HG03565 (cell line): ENCODE data around the gene VIL1.

Source experiments
- ATAC-seq: cut with Tn5 transposase; IDR thresholded peaks from one replicate; pipeline ENCODE4 v1.9.1; 2021; ENCODE audit warnings: mild to moderate bottlenecking, moderate library complexity; ENCODE audit not compliant: unreplicated experiment

VIL1 gene

DNA sequence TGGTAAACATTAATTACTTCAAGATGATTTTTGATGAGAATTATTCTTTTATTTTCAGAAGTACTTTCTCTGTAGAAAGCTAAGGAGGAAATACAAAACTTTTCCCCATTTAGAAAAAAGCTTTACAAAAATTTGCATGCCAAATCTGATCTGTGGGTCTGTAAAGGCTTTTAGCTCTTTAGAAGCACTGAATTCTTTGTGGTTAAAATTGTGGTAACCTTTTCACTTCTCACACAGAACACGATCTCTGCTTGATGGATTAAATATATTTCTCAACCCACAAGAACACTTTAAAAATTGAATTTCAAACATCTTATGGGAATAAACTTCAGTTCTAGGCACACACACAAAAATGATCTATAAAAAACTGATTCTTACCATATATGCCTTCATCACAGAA is 63.7 kb downstream of the VIL1 start:
- no peak for ATAC-seq

DNA sequence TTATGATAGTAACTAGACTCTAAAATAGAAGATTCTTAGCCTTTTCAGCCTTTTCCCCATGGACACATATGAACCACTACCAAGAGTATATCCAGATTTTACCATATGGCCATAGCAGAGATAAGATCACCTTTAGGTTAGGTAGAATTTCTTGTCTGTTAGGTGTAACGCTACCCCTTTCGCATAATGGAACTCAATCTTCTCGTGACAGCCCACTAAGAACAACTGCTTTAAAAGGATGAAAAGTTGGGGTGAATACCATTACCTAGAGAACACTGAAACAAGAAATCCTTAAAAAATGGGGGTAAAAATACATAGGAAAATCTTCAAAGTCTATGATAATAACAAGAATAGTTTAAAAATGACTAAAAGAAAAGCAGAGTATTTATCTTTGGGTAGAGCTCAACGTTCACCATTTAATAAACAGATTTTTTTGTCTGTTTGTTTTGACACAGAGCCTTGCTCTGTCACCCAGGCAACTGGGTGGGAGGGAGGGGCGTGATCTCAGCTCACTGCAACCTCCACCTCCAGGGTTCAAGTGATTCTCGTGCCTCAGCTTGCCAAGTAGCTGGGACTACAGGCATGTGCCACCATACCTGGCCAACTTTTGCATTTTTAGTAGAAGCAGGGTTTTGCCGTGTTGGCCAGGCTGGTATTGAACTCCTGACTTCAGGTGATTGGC is 67.2 kb downstream of the VIL1 start:
- no peak for ATAC-seq

DNA sequence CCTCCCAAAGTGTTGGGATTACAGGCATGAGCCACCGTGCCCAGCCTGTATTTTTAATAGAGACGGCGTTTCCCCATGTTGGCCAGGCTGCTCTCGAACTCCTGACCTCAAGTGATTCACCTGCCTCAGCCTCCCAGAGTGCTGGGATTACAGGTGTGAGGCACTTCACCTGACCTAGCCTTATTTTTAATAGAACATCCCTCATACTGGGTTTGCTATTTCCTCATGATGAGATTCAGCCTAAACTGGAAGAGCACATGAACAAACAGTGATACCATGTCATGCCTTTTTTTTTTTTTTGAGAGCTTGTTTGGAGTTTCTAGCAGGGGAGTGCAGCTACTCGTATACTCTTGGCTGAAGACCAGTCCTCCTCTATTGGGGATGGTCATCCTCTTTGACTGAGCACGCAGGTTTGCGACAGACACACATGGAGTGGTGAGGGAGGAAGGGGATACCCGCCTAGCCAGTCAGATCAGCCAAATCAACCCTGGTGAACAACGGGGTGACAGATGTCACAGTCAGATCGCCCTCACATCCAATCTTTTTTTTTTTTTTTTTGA is 81.7 kb downstream of the VIL1 start:
- ATAC-seq, result no peak

DNA sequence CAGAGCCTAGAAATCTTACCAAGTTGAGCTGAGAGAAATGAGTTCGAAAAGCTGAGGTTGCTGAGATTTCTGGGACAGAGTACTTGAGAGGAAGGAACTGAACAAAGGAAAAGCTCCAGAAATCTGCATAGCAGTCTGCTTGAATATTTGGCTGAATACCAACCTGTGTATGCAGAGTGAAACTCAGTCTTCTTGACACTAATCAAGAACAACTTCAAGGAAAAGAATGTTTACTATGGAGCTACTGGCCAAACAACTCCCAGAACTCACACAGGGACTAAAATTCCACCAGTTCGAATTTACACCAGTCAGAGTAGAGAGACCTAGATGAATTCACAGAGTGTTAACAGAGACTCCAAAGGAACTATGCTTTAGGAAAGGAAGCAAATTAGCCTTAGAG is 82.7 kb downstream of the VIL1 start:
- ATAC-seq, result no peak
